Uterus (tissue), 4 donors: Measurements from ENCODE around the gene ABCB8. TPM values are rescaled to one million over a fixed set of nuclear protein-coding genes. Genes with fewer than 3 reads are reported as not detected.

ENCODE experiments used
- DNase-seq, 2 donors: peaks; one replicate each; pipeline ENCODE4 v3.0.0-alpha.2; 2019 to 2020
- H3K27ac ChIP-seq, 2 donors: fragments of 200-600 bp; sonication (generic); 1 replicate in 1 of 2; 2 replicates in 1 of 2; pipeline ENCODE4 v1.5.1; 2016 to 2018
- H3K27me3 ChIP-seq, 2 donors: fragments of 200-600 bp; sonication (generic); one replicate each; pipeline ENCODE4 v1.5.1; 2018 to 2019; ENCODE audit warnings: control low read depth in 1 of 2
- H3K36me3 ChIP-seq, 2 donors: fragments of 200-600 bp; sonication (generic); one replicate each; pipeline ENCODE4 v1.5.1; 2019; ENCODE audit warnings: control low read depth in 1 of 2
- H3K4me1 ChIP-seq, 2 donors: fragments of 200-600 bp; sonication (generic); one replicate each; pipeline ENCODE4 v1.5.1; 2018 to 2019; ENCODE audit warnings: control low read depth in 1 of 2
- H3K4me3 ChIP-seq, 2 donors: fragments of 200-600 bp; sonication (generic); 1 replicate in 1 of 2; 2 replicates in 1 of 2; pipeline ENCODE4 v1.5.1; 2018 to 2019; ENCODE audit warnings: mild to moderate bottlenecking in 1 of 2
- H3K9me3 ChIP-seq, 2 donors: fragments of 200-600 bp; sonication (generic); one replicate each; pipeline ENCODE4 v1.5.1; 2019; ENCODE audit warnings: control low read depth in 1 of 2
- CTCF ChIP-seq, 4 experiments: fragments of 200-600 bp in 2 of 4; fragments of 450-650 bp in 2 of 4; sonication (generic) in 2 of 4; IDR thresholded peaks; one replicate each; pipeline ENCODE4 v1.5.1; 2016 to 2019; ENCODE audit warnings: antibody characterized with exemption in 4 of 4, mild to moderate bottlenecking in 2 of 4, moderate library complexity in 1 of 4
- POLR2A ChIP-seq, 2 donors: fragments of 450-650 bp; IDR thresholded peaks; one replicate each; pipeline ENCODE4 v1.6.1; 2016; ENCODE audit warnings: antibody characterized with exemption in 2 of 2, mild to moderate bottlenecking in 1 of 2, moderate library complexity in 1 of 2
- intact Hi-C: fragments of 100-400 bp; cut with DNase I; formaldehyde crosslinking; loops from one replicate; pipeline ENCODE4 v1.15.1; 2023; ENCODE audit warnings: low total_unique reads
- total RNA-seq, 4 donors: library from RNA; depleted of rRNA in 3 of 4; stranded (reverse); fragments of >200 nt in 3 of 4; gene quantifications; one replicate each; pipeline versions ENCODE4 v1.1.0 to v1.2.4, GENCODE V29; 2014 to 2023
- donor health status: DM: yes; HTN: yes; CAD: no.

The ABCB8 gene
- total RNA-seq, 4 donors from 2014 or later, result 18.7 to 54.3 (median 26.0) TPM

- Histone ChIP-seq H3K27ac (peak overlapping the region; percentile 98 to 99), H3K4me1 (peaks cover 0 to 33% of the 10 kb centered on the region in 2 donors), H3K27me3 (no peaks in the 10 kb centered on the region), H3K4me3 (peak overlapping the region; percentile 58 to 82), H3K9me3 (no peaks in the 10 kb centered on the region), H3K36me3 (no peaks in the 10 kb centered on the region)
- DNase-seq, result peak; percentile 98 to 99
- intact Hi-C loops, result no loop called here
- peak in 2 of 4 experiments; percentile 2 to 15 for TF ChIP-seq CTCF (IDR thresholded peaks at IDR 0.05)
- TF ChIP-seq POLR2A (IDR thresholded peaks at IDR 0.05), result peak; percentile 83 to 96
Measured at GRCh38 chr7:151057989-151058780, 29.9 kb downstream of the ABCB8 start.

- TF ChIP-seq POLR2A (IDR thresholded peaks at IDR 0.05) (no peak), CTCF (IDR thresholded peaks at IDR 0.05) (no peak)
- intact Hi-C loops, result no loop called here
- H3K36me3 ChIP-seq, result no peaks in the 10 kb centered on the region
Measured at GRCh38 chr7:151058781-151059366, 30.6 kb downstream of the ABCB8 start.

GRCh38 chr7:151059367-151060112 lies 31.3 kb downstream of the ABCB8 start, which contains the start of gene SLC4A2:
TSS of gene SLC4A2 (plus strand) at chr7:151059589. CDS start at chr7:151061988, 2,399 bp downstream.
- Histone ChIP-seq H3K4me3 (peak within 1 kb of the TSS; percentile 71 to 82), H3K4me1 (peaks cover 0 to 33% of the 10 kb centered on the region in 2 donors), H3K9me3 (no peaks in the 10 kb centered on the region), H3K27me3 (no peaks in the 10 kb centered on the region), H3K36me3 (no peaks in the 10 kb centered on the region), H3K27ac (peak within 1 kb of the TSS; percentile 98 to 99)
- intact Hi-C loops, result no loop called here
- peak; percentile 81 to 85 for DNase-seq
- TF ChIP-seq POLR2A (IDR thresholded peaks at IDR 0.05) (peak; percentile 40 to 70), CTCF (IDR thresholded peaks at IDR 0.05) (peak in 3 of 4 experiments; percentile 37 to 58 (median 38))

More at GRCh38 chr7:151058781-151059366, 30.6 kb downstream of the ABCB8 start:
- Histone ChIP-seq H3K4me1 (peaks cover 0 to 33% of the 10 kb centered on the region in 2 donors), H3K4me3 (peak overlapping the region; percentile 71 to 82), H3K9me3 (no peaks in the 10 kb centered on the region), H3K27me3 (no peaks in the 10 kb centered on the region), H3K27ac (peak overlapping the region; percentile 98 to 99)
- no peak for DNase-seq

- TF ChIP-seq CTCF (IDR thresholded peaks at IDR 0.05) (no peak), POLR2A (IDR thresholded peaks at IDR 0.05) (no peak)
- no peak for DNase-seq
- peak overlapping the region; percentile 98 to 99 for H3K27ac ChIP-seq
- peaks cover 0 to 33% of the 10 kb centered on the region in 2 donors for H3K4me1 ChIP-seq
- no peaks in the 10 kb centered on the region for H3K27me3 ChIP-seq
- peak overlapping the region; percentile 71 to 82 for H3K4me3 ChIP-seq
- intact Hi-C loops, result no loop called here
- H3K36me3 ChIP-seq, result no peaks in the 10 kb centered on the region
- H3K9me3 ChIP-seq, result no peaks in the 10 kb centered on the region
Measured at GRCh38 chr7:151060113-151060415, 31.8 kb downstream of the ABCB8 start.
